Measurements from ENCODE around the gene RXRA. TPM values are rescaled to one million over a fixed set of nuclear protein-coding genes. Genes with fewer than 3 reads are reported as not detected.

Gene RXRA
- total RNA-seq, 1 experiment from 2014 or later, result 31.6 TPM

- Histone ChIP-seq H3K4me1 (ENCODE audit: control insufficient read depth, insufficient read depth, low read length) (no peaks in the 10 kb centered on the region), H3K4me3 (ENCODE audit: low read depth in 2 of 2, low read length in 2 of 2) (no peak overlapping the region), H3K27me3 (ENCODE audit: control insufficient read depth, insufficient read depth, low read length) (no peaks in the 10 kb centered on the region), H3K27ac (ENCODE audit: low read length) (no peak overlapping the region), H3K9me3 (ENCODE audit: control insufficient read depth, insufficient read depth, low read depth, low read length) (no peaks in the 10 kb centered on the region), H3K36me3 (ENCODE audit: control insufficient read depth, insufficient read depth, low read length) (no peaks in the 10 kb centered on the region)
- intact Hi-C loops (cut with micrococcal nuclease; ENCODE audit: unreplicated experiment), result no loop called here
- BruUV-seq (replicated peaks), result no TSS peak
- TF ChIP-seq REST (IDR thresholded peaks at IDR 0.05; ENCODE audit: insufficient read depth in 1 of 2, low read depth in 2 of 2, low read length in 1 of 2) (no peak), SIN3A (IDR thresholded peaks at IDR 0.05; ENCODE audit: borderline replicate concordance, insufficient read depth, low read depth, low read length) (no peak), TCF7L2 (IDR thresholded peaks at IDR 0.05; ENCODE audit: low read depth, low read length) (no peak), POLR2AphosphoS5 (IDR thresholded peaks at IDR 0.05; ENCODE audit: low read depth, low read length) (no peak), CTCF (IDR thresholded peaks at IDR 0.05) (no peak)
- DNase-seq (ENCODE audit: low read depth, low spot score) (no peak), ATAC-seq (0 out of 2 replicates have a peak, but pooled peaks have one; percentile 32)
- in situ Hi-C loops (cut with HindIII; ENCODE audit: low pct_unique_long_range_greater_than_20kb, low sequenced_read_pairs), result no loop called here
- CTCF ChIA-PET, result interaction anchor here (0.6 kb wide), 1 partner anchor 195 kb away, joined by 4 read pairs; no protein-coding TSS in a partner anchor
- POLR2A ChIA-PET, result no interaction called here
Measured at GRCh38 chr9:134472256-134472655, 146.0 kb downstream of the RXRA start.

- Histone ChIP-seq H3K27ac (ENCODE audit: low read length) (no peak overlapping the region), H3K4me3 (ENCODE audit: low read depth in 2 of 2, low read length in 2 of 2) (no peak overlapping the region), H3K9me3 (ENCODE audit: control insufficient read depth, insufficient read depth, low read depth, low read length) (no peaks in the 10 kb centered on the region), H3K4me1 (ENCODE audit: control insufficient read depth, insufficient read depth, low read length) (no peaks in the 10 kb centered on the region), H3K36me3 (ENCODE audit: control insufficient read depth, insufficient read depth, low read length) (no peaks in the 10 kb centered on the region), H3K27me3 (ENCODE audit: control insufficient read depth, insufficient read depth, low read length) (no peaks in the 10 kb centered on the region)
- intact Hi-C loops (cut with micrococcal nuclease; ENCODE audit: unreplicated experiment) (no loop called here), in situ Hi-C loops (cut with HindIII; ENCODE audit: low pct_unique_long_range_greater_than_20kb, low sequenced_read_pairs) (no loop called here)
- DNase-seq (ENCODE audit: low read depth, low spot score) (no peak), ATAC-seq (no peak)
- no peak for TF ChIP-seq TCF7L2 (IDR thresholded peaks at IDR 0.05; ENCODE audit: low read depth, low read length)
- TF ChIP-seq SIN3A (IDR thresholded peaks at IDR 0.05; ENCODE audit: borderline replicate concordance, insufficient read depth, low read depth, low read length), result no peak
- TF ChIP-seq REST (IDR thresholded peaks at IDR 0.05; ENCODE audit: insufficient read depth in 1 of 2, low read depth in 2 of 2, low read length in 1 of 2), result no peak
- TF ChIP-seq CTCF (IDR thresholded peaks at IDR 0.05), result no peak
- CTCF ChIA-PET, result interaction anchor here (0.6 kb wide), 1 partner anchor 196 kb away, joined by 4 read pairs; no protein-coding TSS in a partner anchor
- BruUV-seq (replicated peaks), result no TSS peak
- POLR2A ChIA-PET, result no interaction called here
Measured at GRCh38 chr9:134473141-134474054, 147.1 kb downstream of the RXRA start.

All from Panc1 (cell line).